ENCODE data around the gene CIROP.

The CIROP gene

GRCh38 chr14:23091294-23092225 is 13.2 kb downstream of the CIROP start:
- Histone ChIP-seq H3K4me3 (ENCODE audit: low read length) (no peak overlapping the region), H3K9me3 (ENCODE audit: low read length) (no peaks in the 10 kb centered on the region), H3K36me3 (ENCODE audit: insufficient read depth, low read length) (peaks cover 64% of the 10 kb centered on the region), H3K27me3 (ENCODE audit: insufficient read depth, low read length) (no peaks in the 10 kb centered on the region), H3K4me1 (ENCODE audit: insufficient read depth, low read length) (peaks cover 17% of the 10 kb centered on the region), H2AFZ (ENCODE audit: low read depth, low read length) (no peak overlapping the region)

- Histone ChIP-seq H3K27me3 (ENCODE audit: insufficient read depth, low read length) (no peaks in the 10 kb centered on the region), H3K9me3 (ENCODE audit: low read length) (no peaks in the 10 kb centered on the region), H2AFZ (ENCODE audit: low read depth, low read length) (no peak overlapping the region), H3K36me3 (ENCODE audit: insufficient read depth, low read length) (peaks cover 77% of the 10 kb centered on the region), H3K4me1 (ENCODE audit: insufficient read depth, low read length) (peaks cover 13% of the 10 kb centered on the region), H3K4me3 (ENCODE audit: low read length) (no peak overlapping the region)
These were observed 14.5 kb downstream of the CIROP start for GRCh38 chr14:23090254-23090636.

GRCh38 chr14:23089498-23090253 is 15.1 kb downstream of the CIROP start:
- Histone ChIP-seq H3K9me3 (ENCODE audit: low read length) (no peaks in the 10 kb centered on the region), H3K27me3 (ENCODE audit: insufficient read depth, low read length) (no peaks in the 10 kb centered on the region), H2AFZ (ENCODE audit: low read depth, low read length) (no peak overlapping the region), H3K36me3 (ENCODE audit: insufficient read depth, low read length) (peaks cover 83% of the 10 kb centered on the region), H3K4me1 (ENCODE audit: insufficient read depth, low read length) (peaks cover 13% of the 10 kb centered on the region), H3K4me3 (ENCODE audit: low read length) (no peak overlapping the region)

GRCh38 chr14:23086565-23086964 is 18.2 kb downstream of the CIROP start:
- H2AFZ ChIP-seq (ENCODE audit: low read depth, low read length), result no peak overlapping the region
- H3K4me3 ChIP-seq (ENCODE audit: low read length), result no peak overlapping the region
- no peaks in the 10 kb centered on the region for H3K27me3 ChIP-seq (ENCODE audit: insufficient read depth, low read length)
- H3K36me3 ChIP-seq (ENCODE audit: insufficient read depth, low read length), result peaks cover 86% of the 10 kb centered on the region
- H3K9me3 ChIP-seq (ENCODE audit: low read length), result no peaks in the 10 kb centered on the region
- H3K4me1 ChIP-seq (ENCODE audit: insufficient read depth, low read length), result no peaks in the 10 kb centered on the region

GRCh38 chr14:23085458-23085857 is 19.3 kb downstream of the CIROP start:
- Histone ChIP-seq H2AFZ (ENCODE audit: low read depth, low read length) (no peak overlapping the region), H3K9me3 (ENCODE audit: low read length) (no peaks in the 10 kb centered on the region), H3K4me1 (ENCODE audit: insufficient read depth, low read length) (no peaks in the 10 kb centered on the region), H3K36me3 (ENCODE audit: insufficient read depth, low read length) (peaks cover 88% of the 10 kb centered on the region), H3K27me3 (ENCODE audit: insufficient read depth, low read length) (no peaks in the 10 kb centered on the region), H3K4me3 (ENCODE audit: low read length) (no peak overlapping the region)

GRCh38 chr14:23080474-23080873 is 24.3 kb downstream of the CIROP start:
- H3K36me3 ChIP-seq (ENCODE audit: insufficient read depth, low read length), result peaks cover 88% of the 10 kb centered on the region
- no peaks in the 10 kb centered on the region for H3K9me3 ChIP-seq (ENCODE audit: low read length)
- no peak overlapping the region for H2AFZ ChIP-seq (ENCODE audit: low read depth, low read length)
- H3K27me3 ChIP-seq (ENCODE audit: insufficient read depth, low read length), result no peaks in the 10 kb centered on the region
- no peak overlapping the region for H3K4me3 ChIP-seq (ENCODE audit: low read length)
- H3K4me1 ChIP-seq (ENCODE audit: insufficient read depth, low read length), result no peaks in the 10 kb centered on the region

GRCh38 chr14:23079716-23080115 is 25.1 kb downstream of the CIROP start:
- H3K4me3 ChIP-seq (ENCODE audit: low read length), result no peak overlapping the region
- no peaks in the 10 kb centered on the region for H3K4me1 ChIP-seq (ENCODE audit: insufficient read depth, low read length)
- H3K9me3 ChIP-seq (ENCODE audit: low read length), result no peaks in the 10 kb centered on the region
- H3K36me3 ChIP-seq (ENCODE audit: insufficient read depth, low read length), result peaks cover 87% of the 10 kb centered on the region
- H2AFZ ChIP-seq (ENCODE audit: low read depth, low read length), result no peak overlapping the region
- no peaks in the 10 kb centered on the region for H3K27me3 ChIP-seq (ENCODE audit: insufficient read depth, low read length)

GRCh38 chr14:23078692-23079116 is 26.1 kb downstream of the CIROP start:
- H3K36me3 ChIP-seq (ENCODE audit: insufficient read depth, low read length), result peaks cover 82% of the 10 kb centered on the region
- no peak overlapping the region for H3K4me3 ChIP-seq (ENCODE audit: low read length)
- no peaks in the 10 kb centered on the region for H3K27me3 ChIP-seq (ENCODE audit: insufficient read depth, low read length)
- no peaks in the 10 kb centered on the region for H3K4me1 ChIP-seq (ENCODE audit: insufficient read depth, low read length)
- no peaks in the 10 kb centered on the region for H3K9me3 ChIP-seq (ENCODE audit: low read length)
- H2AFZ ChIP-seq (ENCODE audit: low read depth, low read length), result no peak overlapping the region

GRCh38 chr14:23077962-23078361 is 26.8 kb downstream of the CIROP start:
- Histone ChIP-seq H3K9me3 (ENCODE audit: low read length) (no peaks in the 10 kb centered on the region), H3K4me1 (ENCODE audit: insufficient read depth, low read length) (no peaks in the 10 kb centered on the region), H2AFZ (ENCODE audit: low read depth, low read length) (no peak overlapping the region), H3K36me3 (ENCODE audit: insufficient read depth, low read length) (peaks cover 78% of the 10 kb centered on the region), H3K27me3 (ENCODE audit: insufficient read depth, low read length) (no peaks in the 10 kb centered on the region), H3K4me3 (ENCODE audit: low read length) (no peak overlapping the region)

- H3K27me3 ChIP-seq (ENCODE audit: insufficient read depth, low read length), result no peaks in the 10 kb centered on the region
- no peak overlapping the region for H2AFZ ChIP-seq (ENCODE audit: low read depth, low read length)
- H3K9me3 ChIP-seq (ENCODE audit: low read length), result no peaks in the 10 kb centered on the region
- no peak overlapping the region for H3K4me3 ChIP-seq (ENCODE audit: low read length)
- H3K4me1 ChIP-seq (ENCODE audit: insufficient read depth, low read length), result peaks cover 5% of the 10 kb centered on the region
- peaks cover 81% of the 10 kb centered on the region for H3K36me3 ChIP-seq (ENCODE audit: insufficient read depth, low read length)
These were observed 27.9 kb downstream of the CIROP start for GRCh38 chr14:23076785-23077408.

GRCh38 chr14:23074906-23075305 is 29.9 kb downstream of the CIROP start:
- peaks cover 61% of the 10 kb centered on the region for H3K36me3 ChIP-seq (ENCODE audit: insufficient read depth, low read length)
- peaks cover 15% of the 10 kb centered on the region for H3K4me1 ChIP-seq (ENCODE audit: insufficient read depth, low read length)
- H3K9me3 ChIP-seq (ENCODE audit: low read length), result no peaks in the 10 kb centered on the region
- H3K27me3 ChIP-seq (ENCODE audit: insufficient read depth, low read length), result no peaks in the 10 kb centered on the region
- H2AFZ ChIP-seq (ENCODE audit: low read depth, low read length), result no peak overlapping the region
- no peak overlapping the region for H3K4me3 ChIP-seq (ENCODE audit: low read length)

- H3K4me3 ChIP-seq (ENCODE audit: low read length), result peak overlapping the region; percentile 93
- H3K4me1 ChIP-seq (ENCODE audit: insufficient read depth, low read length), result peaks cover 35% of the 10 kb centered on the region
These were observed 32.8 kb downstream of the CIROP start for GRCh38 chr14:23071921-23072539.

More at GRCh38 chr14:23071921-23072539, 32.8 kb downstream of the CIROP start:
- H2AFZ ChIP-seq (ENCODE audit: low read depth, low read length), result no peak overlapping the region
- H3K27me3 ChIP-seq (ENCODE audit: insufficient read depth, low read length), result no peaks in the 10 kb centered on the region
- no peaks in the 10 kb centered on the region for H3K9me3 ChIP-seq (ENCODE audit: low read length)
- peaks cover 55% of the 10 kb centered on the region for H3K36me3 ChIP-seq (ENCODE audit: insufficient read depth, low read length)
